Globus pallidus (tissue), 1 donor: ENCODE results near the gene UNC13C.

ENCODE experiments used
- DNase-seq: peaks from one replicate; pipeline ENCODE4 v3.0.0-alpha.2; 2015; ENCODE audit warnings: low spot score

Gene UNC13C

GRCh38 chr15:54026258-54026657, 48.0 kb downstream of the UNC13C start:
- no peak for DNase-seq

- no peak for DNase-seq
These were observed 48.6 kb downstream of the UNC13C start for GRCh38 chr15:54026891-54027290.

GRCh38 chr15:54029081-54029480, 50.8 kb downstream of the UNC13C start:
- no peak for DNase-seq

- no peak for DNase-seq
These were observed 53.8 kb downstream of the UNC13C start for GRCh38 chr15:54032066-54032465.

GRCh38 chr15:54033356-54033860, 55.2 kb downstream of the UNC13C start:
- no peak for DNase-seq

GRCh38 chr15:54033869-54034458, 55.7 kb downstream of the UNC13C start:
- DNase-seq: no peak

- no peak for DNase-seq
These were observed 57.4 kb downstream of the UNC13C start for GRCh38 chr15:54035616-54036015.

- no peak for DNase-seq
These were observed 67.2 kb downstream of the UNC13C start for GRCh38 chr15:54045397-54045796.

- no peak for DNase-seq
These were observed 67.9 kb downstream of the UNC13C start for GRCh38 chr15:54046093-54046492.

- DNase-seq: no peak
These were observed 86.1 kb downstream of the UNC13C start for GRCh38 chr15:54064365-54064764.

GRCh38 chr15:54066403-54066802, 88.2 kb downstream of the UNC13C start:
- DNase-seq: no peak

- no peak for DNase-seq
These were observed 104.7 kb downstream of the UNC13C start for GRCh38 chr15:54082836-54083492.

GRCh38 chr15:54083501-54083900, 105.3 kb downstream of the UNC13C start:
- DNase-seq: no peak

GRCh38 chr15:54083991-54084390, 105.8 kb downstream of the UNC13C start:
- no peak for DNase-seq

- no peak for DNase-seq
These were observed 110.6 kb downstream of the UNC13C start for GRCh38 chr15:54088837-54089236.

GRCh38 chr15:54089776-54090175, 111.5 kb downstream of the UNC13C start:
- no peak for DNase-seq

GRCh38 chr15:54091651-54092050, 113.4 kb downstream of the UNC13C start:
- DNase-seq: no peak

- DNase-seq: no peak
These were observed 116.4 kb downstream of the UNC13C start for GRCh38 chr15:54094661-54095060.

GRCh38 chr15:54097019-54097418, 118.8 kb downstream of the UNC13C start:
- DNase-seq: no peak

GRCh38 chr15:54099010-54099409, 120.8 kb downstream of the UNC13C start:
- DNase-seq: no peak

- DNase-seq: no peak
These were observed 123.5 kb downstream of the UNC13C start for GRCh38 chr15:54101664-54102270.

- DNase-seq: no peak
These were observed 124.5 kb downstream of the UNC13C start for GRCh38 chr15:54102704-54103103.

- DNase-seq: no peak
These were observed 130.8 kb downstream of the UNC13C start for GRCh38 chr15:54109014-54109413.
